GM21786 (cell line): ENCODE data around the gene ETV3.
"Not testable (repeated sequence)": the region's sequence is repeated elsewhere in the genome, so short reads cannot be mapped to it uniquely, and the experiment has no call there.

Experiments
- ATAC-seq: cut with Tn5 transposase; IDR thresholded peaks from one replicate; pipeline ENCODE4 v1.9.1; 2021; ENCODE audit not compliant: unreplicated experiment

ETV3 gene

GRCh38 chr1:157113631-157114030 lies 24.6 kb downstream of the ETV3 start:
- ATAC-seq, result no peak

GRCh38 chr1:157113106-157113505 lies 25.1 kb downstream of the ETV3 start:
- no peak for ATAC-seq

- ATAC-seq, result no peak
Measured at GRCh38 chr1:157112186-157112867, 25.9 kb downstream of the ETV3 start.

GRCh38 chr1:157111396-157112165 lies 26.6 kb downstream of the ETV3 start:
- ATAC-seq, result no peak

DNA sequence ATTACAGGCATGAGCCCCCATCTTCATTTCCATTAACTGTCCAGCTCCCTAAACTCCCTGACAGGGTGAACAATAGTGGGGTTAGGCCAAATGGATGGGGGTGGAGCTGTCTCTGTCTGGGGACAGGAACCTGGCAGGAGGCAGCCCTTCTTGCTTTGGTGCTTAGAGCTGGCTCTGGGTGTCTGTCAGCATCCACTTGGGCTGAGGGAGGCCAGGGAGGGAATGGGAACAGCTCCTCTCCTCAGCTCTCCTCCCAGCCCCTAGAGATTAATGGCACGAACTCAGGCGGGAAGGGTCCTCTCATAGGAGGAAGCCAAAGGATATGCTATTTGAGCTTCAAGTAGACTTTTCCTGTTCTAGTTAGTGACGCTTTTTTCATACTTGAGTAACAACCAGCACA lies 27.5 kb downstream of the ETV3 start:
- no peak for ATAC-seq

DNA sequence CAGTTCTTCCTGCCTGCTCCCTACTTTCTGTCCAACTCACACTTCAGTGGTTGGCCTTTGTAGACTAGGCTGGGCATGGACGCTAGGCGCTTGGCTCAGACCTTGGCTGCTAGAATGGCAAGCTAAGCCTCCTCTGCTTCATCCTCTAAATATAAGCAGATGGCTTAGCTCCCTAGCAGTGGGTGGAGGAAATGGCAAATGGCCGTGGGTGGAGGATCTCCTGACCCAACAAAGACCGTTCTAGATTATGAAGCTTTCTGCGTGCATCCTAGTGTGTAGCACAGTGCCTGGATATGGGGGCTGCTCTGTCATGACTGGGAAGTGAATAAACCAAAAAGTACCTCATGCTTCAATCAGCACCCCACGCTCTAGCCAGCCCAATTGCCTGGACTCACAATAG lies 28.2 kb downstream of the ETV3 start:
- ATAC-seq, result no peak

- ATAC-seq, result no peak
Measured at GRCh38 chr1:157108448-157108847, 29.7 kb downstream of the ETV3 start.

GRCh38 chr1:157107702-157108101 lies 30.5 kb downstream of the ETV3 start:
- no peak for ATAC-seq

GRCh38 chr1:157106813-157107189 lies 31.4 kb downstream of the ETV3 start:
- no peak for ATAC-seq

DNA sequence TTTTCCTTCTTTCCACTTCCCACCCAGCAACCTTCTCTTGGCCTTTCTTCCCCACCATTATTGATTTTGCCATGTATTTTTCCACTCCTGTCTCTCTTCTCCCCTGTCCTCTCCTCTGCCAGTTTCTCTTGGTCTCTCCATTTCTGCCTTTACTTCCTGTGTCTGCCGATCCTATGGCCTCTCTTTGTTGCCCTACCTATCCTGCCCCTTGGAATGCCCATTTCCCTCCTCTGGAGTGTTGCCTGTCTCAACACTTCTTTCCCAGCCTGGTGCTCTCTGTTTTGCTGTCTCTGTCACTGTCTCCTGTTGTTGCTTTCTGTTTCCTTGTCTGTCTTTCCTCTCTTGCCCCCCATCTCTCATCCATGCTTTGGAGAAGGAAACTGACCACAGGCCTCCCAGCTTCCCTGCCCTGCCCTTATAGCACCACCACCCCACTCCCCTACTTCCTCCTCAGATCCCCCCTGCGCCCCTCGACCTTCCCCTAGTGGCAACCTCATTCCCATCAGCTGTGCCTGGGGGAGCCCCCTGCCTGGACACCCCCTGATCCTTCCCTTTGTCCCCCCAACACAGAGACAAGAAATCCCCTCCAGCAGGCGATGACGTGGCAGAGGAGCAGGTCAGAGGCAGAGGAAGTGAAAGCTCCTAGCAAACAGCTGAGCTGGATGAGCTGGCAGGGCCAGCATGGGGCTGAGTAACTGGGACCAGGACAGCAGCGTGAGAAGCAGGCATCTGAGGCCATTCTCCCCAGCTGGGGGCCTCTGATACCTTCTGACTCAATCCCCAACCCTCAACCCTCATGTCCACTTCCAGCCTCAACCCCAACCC lies 32.0 kb downstream of the ETV3 start:
- ATAC-seq, result peak; percentile 80

- ATAC-seq, result no peak
Measured at GRCh38 chr1:157105298-157105987, 32.8 kb downstream of the ETV3 start.

GRCh38 chr1:157104598-157105293 lies 33.4 kb downstream of the ETV3 start:
- ATAC-seq, result no peak

DNA sequence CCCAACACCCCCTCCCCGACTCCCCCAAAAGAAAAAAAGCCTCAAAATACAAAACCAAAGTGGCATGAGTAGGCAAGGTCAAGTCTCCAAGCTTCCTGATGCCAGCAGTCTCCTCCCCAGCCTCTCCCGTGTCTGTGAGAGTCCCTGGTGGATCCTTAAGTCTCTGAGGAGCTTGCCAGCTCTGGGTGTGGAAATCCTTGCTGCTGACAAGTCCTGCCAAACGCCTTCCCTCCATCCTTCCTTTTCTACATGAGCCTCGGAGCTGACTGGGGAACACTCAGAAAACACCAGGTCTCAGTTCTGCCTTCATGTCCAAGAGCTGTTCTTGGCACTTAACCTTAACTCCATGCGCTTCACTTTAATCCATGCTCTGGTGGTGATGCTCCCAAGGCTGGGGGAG lies 34.9 kb downstream of the ETV3 start:
- ATAC-seq, result no peak

DNA sequence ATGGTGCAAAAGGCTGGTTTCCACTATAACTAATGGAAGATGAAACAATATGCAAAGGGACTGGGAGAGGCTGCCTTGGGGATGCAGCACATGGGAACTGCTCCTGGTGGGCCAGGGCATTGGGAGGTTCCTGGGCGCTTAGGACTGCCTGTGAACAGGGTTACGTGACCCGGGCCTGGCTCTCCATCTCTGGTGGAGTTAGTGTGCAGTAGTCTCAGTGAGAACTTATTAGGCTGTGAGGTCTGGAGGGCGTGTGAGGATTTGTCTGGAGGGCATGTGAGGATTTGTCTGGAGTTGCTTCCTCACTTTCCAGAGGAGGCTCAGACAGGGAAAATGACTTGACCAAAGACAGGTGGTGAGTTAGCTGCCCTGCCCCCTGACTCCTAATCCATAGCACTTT lies 37.0 kb downstream of the ETV3 start:
- no peak for ATAC-seq

DNA sequence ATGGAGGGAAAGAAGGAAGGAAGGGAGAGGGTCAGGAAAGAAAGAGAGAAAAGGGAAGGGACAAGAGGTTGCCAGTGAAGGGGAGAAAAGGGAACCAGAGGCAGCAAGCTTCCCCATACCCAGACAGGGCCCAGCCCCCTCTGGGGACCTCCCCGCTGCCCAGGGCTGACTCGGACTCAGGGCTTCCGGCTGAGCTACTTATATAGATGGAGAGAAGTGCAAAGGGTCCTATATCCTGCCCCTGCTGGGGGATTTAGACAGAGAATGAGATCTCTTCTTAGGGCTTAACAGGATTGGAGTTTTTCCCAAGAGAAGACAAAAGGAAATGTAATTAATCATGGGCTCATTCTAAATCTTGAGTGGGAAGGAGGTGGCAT lies 38.6 kb downstream of the ETV3 start, which contains the start of gene ETV3L:
Gene ETV3L, minus strand, starts transcription at position 176 of the 377 bp plus-strand sequence. CDS start 285 bp downstream, outside the sequence.
- no peak for ATAC-seq

DNA sequence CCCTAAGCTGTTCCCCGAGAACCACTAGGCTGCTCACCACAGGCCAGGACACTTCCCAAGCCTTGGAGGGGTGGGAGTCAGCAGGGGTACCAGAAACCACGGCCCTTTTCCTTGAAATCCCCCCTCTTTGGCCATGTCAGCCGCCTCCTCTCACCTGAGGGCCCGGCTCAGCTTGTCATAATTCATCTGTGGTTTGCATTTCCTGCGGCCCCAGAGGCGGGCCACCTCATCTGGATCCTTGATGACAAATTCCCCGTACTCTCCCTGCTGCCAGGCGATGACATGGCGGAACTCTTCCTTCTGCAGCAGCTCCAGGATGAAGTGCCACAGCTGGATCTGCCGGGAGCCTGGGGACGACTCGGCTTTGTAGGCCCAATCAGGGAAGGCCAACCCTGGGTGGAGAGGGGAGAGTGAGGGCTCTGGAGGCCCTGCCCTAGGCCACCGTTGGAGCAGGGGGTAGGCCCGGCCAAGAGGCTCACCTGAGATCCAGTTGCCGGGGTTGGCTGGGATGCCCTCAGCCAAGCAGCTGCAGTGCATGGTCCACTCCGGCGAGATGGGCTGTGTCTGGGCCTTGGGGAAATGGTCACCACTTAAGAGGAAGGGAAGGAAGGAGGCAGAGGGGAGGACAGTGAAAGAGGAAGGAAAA lies 39.1 kb downstream of the ETV3 start:
- ATAC-seq, result not testable (repeated sequence)

GRCh38 chr1:157098519-157098918 lies 39.7 kb downstream of the ETV3 start:
- no peak for ATAC-seq

DNA sequence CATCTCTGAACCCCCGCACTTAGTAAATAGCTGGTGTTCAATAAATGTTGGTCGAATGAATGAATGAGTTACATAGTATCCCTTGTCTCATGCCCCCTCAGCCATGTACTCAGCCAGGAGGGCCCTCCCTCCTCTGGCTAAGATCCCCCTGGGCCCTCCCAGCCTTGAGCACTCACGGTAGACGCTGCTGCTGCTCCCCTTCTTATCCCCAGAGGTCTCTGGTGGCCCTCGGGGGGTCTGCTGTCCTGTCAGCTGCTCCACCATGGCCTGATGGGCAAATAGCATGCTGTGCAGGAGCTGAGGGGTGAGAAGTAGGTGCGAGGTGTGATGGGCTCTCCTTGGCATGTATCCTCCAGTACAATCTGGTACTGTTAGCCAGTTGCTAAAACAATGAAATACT lies 40.5 kb downstream of the ETV3 start:
- ATAC-seq, result no peak

GRCh38 chr1:157096881-157097280 lies 41.3 kb downstream of the ETV3 start:
- no peak for ATAC-seq

DNA sequence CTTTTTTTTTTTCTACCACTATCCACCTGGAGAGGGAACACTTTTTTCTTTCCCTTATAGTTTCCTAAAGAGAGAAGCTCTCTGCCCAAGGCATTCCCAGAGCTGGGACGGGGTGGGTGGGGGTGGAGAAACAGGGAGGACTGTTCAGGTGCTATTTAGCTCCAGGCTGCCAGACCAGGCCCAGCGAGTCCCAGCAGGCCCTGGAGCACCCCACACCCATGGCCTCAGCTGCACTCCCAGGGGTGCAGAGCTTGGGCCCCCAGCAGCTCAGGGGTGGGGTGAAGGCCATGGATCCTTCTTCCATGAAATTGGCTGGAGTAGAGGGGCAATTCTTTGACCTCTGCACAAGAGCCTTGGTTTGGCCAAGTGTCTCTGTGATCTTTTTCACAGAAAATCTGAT lies 42.6 kb downstream of the ETV3 start:
- no peak for ATAC-seq
